GM12873 (cell line): ENCODE measurements around the gene DNM3.

Source experiments
- TF ChIP-seq, protein P1 (sequence below): IDR thresholded peaks from 2 replicates; pipeline ENCODE4 v1.5.1; 2012; ENCODE audit warnings: low read depth, mild to moderate bottlenecking, moderate library complexity, low read length, control low read depth; ENCODE audit not compliant: insufficient read depth; ENCODE audit errors: missing control alignments

DNM3 gene

DNA sequence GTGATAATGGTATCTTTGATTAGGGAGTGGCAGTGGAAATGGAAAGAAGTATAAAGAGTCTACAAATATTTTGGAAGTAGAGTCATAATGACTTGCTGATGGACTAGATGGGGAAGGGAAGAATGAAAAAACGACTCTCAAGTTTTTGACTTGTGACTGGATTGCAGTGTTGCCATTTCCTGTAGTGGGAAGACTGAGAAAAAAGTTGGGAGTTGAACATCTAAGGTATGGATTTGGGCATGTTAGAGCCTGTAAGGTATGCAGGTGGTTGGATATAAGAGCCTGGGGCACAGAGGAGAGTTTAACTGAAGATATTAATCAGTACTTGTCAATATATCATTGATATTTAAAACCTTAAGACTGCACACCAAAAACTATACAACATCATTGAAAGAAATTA, 19.4 kb downstream of the DNM3 start:
- TF ChIP-seq, protein P1, sequence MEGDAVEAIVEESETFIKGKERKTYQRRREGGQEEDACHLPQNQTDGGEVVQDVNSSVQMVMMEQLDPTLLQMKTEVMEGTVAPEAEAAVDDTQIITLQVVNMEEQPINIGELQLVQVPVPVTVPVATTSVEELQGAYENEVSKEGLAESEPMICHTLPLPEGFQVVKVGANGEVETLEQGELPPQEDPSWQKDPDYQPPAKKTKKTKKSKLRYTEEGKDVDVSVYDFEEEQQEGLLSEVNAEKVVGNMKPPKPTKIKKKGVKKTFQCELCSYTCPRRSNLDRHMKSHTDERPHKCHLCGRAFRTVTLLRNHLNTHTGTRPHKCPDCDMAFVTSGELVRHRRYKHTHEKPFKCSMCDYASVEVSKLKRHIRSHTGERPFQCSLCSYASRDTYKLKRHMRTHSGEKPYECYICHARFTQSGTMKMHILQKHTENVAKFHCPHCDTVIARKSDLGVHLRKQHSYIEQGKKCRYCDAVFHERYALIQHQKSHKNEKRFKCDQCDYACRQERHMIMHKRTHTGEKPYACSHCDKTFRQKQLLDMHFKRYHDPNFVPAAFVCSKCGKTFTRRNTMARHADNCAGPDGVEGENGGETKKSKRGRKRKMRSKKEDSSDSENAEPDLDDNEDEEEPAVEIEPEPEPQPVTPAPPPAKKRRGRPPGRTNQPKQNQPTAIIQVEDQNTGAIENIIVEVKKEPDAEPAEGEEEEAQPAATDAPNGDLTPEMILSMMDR = no peak

DNA sequence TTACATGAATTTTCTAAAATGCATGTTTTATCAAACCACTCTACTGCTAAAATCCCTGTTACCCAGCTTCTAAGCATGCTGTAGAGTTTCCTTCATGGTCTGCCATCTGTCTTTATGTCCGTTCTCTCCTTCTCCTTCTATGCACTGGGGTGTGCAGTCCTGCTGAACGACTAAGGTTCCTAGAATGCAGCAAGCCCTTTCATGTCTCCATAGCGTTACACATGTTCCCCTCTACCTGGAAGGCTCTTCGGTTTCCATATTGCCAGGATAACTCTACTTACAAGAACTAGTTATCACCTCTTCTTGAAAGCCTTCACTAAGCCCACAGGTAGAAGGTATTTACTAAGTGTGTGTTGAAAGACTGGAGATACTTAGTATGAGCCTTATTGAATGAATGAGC, 22.2 kb downstream of the DNM3 start:
- TF ChIP-seq, protein P1 = no peak

DNA sequence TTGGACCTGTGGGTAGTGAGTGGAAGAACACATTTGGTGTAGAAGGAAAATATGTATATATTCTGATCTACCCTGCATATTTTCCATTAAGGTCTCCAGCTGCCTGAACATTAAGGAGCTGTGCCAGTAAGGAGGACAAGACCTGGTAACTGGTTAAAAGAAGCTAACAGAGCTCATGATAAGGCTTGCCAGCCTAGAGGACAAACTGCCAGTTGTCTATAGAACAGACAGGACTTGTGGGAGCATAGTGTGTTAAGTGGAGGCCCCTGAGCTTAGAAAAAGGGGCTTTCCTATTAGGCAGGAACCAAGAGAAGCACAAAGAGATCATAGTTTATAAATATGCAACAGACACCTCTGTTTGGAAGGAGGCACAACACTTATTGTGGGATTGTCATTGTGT, 23.0 kb downstream of the DNM3 start:
- TF ChIP-seq, protein P1 = no peak

DNA sequence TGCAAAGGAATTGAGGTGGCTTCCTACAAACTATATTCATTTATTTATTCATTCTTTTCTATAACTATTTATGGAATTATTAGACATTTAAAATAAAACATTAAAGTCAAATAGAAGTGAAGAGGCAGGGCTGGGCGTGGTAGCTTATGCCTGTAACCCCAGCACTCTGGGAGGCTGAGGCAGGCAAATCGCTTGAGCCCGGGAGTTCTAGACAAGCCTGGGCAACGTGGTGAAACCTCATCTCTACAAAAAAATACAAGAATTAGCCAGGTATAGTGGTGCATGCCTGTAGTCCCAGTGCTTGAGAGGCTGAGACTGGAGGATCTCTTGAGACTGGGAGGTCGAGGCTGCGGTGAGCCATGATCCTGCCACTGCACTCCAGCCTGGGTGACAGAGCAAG, 23.8 kb downstream of the DNM3 start:
- TF ChIP-seq, protein P1 = no peak

DNA sequence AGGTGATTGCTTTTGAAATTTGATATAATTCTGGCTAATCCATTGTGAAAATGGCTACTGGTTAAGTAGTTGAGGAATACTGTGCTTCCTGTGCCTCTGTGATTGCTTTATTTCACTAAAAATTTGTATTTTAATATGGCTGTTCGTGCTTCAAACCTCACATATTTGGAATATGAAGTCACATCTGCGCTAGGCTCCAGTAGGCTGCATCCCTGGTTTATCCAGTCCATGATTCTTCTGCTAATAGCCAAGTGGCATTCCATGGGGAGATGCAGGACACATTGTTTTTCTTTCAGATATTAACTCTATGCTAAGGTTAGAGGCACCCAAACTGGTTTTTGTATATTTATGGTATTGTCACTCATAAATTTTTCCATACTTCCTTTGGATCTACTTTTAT, 25.9 kb downstream of the DNM3 start:
- TF ChIP-seq, protein P1 = no peak

DNA sequence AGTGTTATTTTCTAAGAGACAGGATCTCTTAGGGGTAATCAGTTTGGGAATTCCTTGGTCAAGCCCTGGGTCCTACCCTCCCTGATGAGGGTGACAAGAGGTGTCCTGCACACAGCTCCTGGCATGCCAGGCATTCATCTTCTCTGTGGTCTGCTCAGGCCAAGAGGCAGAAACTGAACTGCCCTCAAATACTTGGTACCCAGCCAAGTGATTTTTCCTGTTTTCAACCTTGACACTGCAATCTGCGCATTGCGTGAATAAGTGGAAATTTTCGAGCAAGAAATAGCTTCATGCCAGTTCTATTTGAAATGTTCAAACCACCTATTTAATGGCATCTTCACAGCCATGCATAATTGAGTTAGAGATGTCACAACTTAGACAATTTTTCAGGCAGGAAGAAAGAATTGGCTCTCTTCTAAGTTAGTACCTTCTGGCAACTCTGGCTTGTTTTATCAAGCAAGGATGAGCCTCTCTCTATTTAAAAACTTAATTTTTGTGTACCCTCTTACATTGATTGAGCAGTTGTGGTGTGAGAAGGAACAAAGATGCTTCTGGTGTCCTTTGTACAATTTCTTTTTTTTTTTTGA, 27.0 kb downstream of the DNM3 start:
- TF ChIP-seq, protein P1 = no peak

DNA sequence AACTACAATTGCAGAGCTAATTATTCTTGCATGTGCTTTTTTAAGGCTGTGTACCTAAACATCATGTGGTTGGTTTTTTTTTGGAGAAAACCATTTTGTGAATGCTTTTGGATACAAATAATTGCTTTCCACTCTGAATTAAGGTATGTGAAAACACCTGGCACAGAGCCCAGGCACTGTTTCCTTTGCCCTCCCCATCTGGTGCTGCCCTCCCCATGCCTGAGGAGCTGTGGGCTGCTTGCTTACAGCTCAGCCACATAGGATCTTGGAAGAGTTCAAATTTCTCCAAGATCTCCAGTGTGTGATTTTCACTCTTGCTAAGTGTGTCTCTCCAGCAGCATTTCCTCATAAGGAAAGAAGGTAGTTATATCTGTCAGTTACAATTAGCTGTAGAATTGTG, 27.8 kb downstream of the DNM3 start:
- TF ChIP-seq, protein P1 = no peak

DNA sequence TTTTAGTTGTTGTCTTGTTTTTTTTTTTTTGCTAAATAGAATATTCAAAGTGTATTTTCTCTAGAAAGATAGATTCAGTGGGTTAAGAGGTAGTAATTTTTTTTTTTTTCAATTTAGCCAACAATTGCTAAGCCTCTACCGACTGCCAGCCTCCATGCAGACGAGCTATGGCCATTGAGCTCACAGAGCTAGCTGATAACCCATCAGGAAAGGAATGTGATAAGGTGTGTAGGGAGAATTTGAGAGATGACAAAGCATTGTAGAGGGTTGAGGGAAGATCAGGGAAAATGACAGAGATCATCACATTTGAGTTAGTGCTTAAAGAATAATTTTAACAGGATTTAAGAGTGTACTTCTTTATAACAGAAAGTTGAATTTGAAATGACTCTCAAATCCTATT, 30.6 kb downstream of the DNM3 start:
- TF ChIP-seq, protein P1 = no peak
